WERI-Rb-1 (cell line): ENCODE measurements around the gene TBC1D9B.

Source experiments
- DNase-seq: peaks from one replicate; pipeline ENCODE4 v3.0.0-alpha.2; 2020
- H3K27ac ChIP-seq: fragments of 250-450 bp; sonication (Bioruptor Pico); 2 replicates; pipeline ENCODE4 v1.5.1; 2020; ENCODE audit warnings: mild to moderate bottlenecking, moderate library complexity
- H3K27me3 ChIP-seq: fragments of 250-450 bp; sonication (Bioruptor Pico); 2 replicates; pipeline ENCODE4 v1.5.1; 2021; ENCODE audit warnings: mild to moderate bottlenecking, low read depth, moderate library complexity; ENCODE audit not compliant: insufficient read depth, severe bottlenecking
- H3K36me3 ChIP-seq: fragments of 250-450 bp; sonication (Bioruptor Pico); 2 replicates; pipeline ENCODE4 v1.5.1; 2020; ENCODE audit warnings: mild to moderate bottlenecking, moderate library complexity
- H3K4me3 ChIP-seq: 2 replicates; pipeline ENCODE4 v1.5.1; 2011; ENCODE audit warnings: low read depth, mild to moderate bottlenecking, control low read depth, low read length
- H3K9me3 ChIP-seq: fragments of 250-450 bp; sonication (Bioruptor Pico); 2 replicates; pipeline ENCODE4 v1.5.1; 2021; ENCODE audit warnings: mild to moderate bottlenecking, moderate library complexity; ENCODE audit not compliant: severe bottlenecking
- CTCF ChIP-seq: IDR thresholded peaks from 2 replicates; pipeline ENCODE4 v1.5.1; 2011; ENCODE audit warnings: low read depth, mild to moderate bottlenecking, control low read depth, inconsistent platforms, low read length

Gene TBC1D9B

DNA sequence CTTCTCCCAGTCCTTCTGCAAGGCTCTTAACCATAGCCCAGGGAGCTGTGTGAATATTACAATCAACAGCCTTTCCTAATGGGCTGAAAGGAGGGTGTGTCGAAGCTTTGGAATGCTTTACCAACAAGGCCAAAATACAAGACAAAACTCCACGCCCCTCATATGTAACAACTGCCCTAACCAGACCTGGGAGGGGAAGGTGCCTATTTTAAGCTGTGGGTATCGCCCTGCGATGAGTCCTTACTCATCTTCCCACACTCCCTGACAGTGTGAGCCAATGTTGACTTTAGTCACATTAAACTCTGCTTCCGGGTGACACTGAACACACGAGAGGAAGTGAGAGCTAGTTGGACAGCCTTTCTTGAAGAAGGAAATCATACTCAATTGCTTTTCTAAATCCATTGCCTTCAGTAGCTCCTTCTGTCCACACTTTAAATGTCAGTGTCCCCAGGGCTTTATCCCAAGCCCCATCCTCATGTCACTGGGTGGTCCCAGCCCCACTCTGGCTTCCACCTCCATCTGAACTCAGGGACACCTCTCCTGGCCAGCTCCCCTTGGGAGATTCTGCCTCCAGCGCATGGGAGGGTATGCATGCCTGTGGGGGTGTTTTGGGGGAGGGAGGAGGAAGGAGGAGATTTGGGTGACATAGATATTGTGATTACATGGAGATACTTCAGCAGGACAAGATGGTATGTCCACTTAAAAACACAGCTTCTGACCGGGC, 6.5 kb upstream of the TBC1D9B start:
- Histone ChIP-seq H3K27me3 (no peaks in the 10 kb centered on the region), H3K27ac (no peak overlapping the region)
- no peak for DNase-seq

GRCh38 chr5:179913461-179913860, 5.8 kb upstream of the TBC1D9B start:
- no peak for TF ChIP-seq CTCF
- Histone ChIP-seq H3K4me3 (no peak overlapping the region), H3K27ac (no peak overlapping the region), H3K9me3 (no peaks in the 10 kb centered on the region), H3K36me3 (no peaks in the 10 kb centered on the region), H3K27me3 (no peaks in the 10 kb centered on the region)
- no peak for DNase-seq

More for the DNA sequence above, 6.5 kb upstream of the TBC1D9B start:
- Histone ChIP-seq H3K36me3 (no peaks in the 10 kb centered on the region), H3K4me3 (no peak overlapping the region), H3K9me3 (no peaks in the 10 kb centered on the region)
- no peak for TF ChIP-seq CTCF

DNA sequence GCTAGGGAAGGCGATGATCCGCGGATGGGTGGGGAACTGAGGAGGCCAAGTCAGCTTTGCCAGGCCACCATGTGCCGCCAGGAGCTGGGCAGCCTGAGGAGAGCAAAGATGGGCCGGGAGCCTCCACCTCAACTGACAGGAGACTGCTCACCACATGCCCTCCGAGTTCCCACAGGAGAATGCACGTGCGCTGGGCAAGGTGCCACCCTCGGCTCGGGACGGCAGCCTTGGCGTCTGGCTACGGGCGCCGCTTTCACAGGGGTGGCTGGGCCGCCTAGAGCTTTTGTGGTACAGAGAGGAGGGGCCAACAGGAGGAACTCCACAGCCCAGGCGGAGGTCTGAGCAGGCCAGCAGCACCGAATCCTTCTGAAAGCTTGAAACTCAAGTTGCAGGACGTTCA, 5.3 kb upstream of the TBC1D9B start:
- no peak overlapping the region for H3K4me3 ChIP-seq
- no peak for TF ChIP-seq CTCF
- no peaks in the 10 kb centered on the region for H3K27me3 ChIP-seq
- H3K27ac ChIP-seq: no peak overlapping the region
- DNase-seq: no peak
- no peaks in the 10 kb centered on the region for H3K9me3 ChIP-seq
- no peaks in the 10 kb centered on the region for H3K36me3 ChIP-seq

GRCh38 chr5:179912386-179912785, 4.7 kb upstream of the TBC1D9B start:
- no peak for TF ChIP-seq CTCF
- no peak overlapping the region for H3K4me3 ChIP-seq

DNA sequence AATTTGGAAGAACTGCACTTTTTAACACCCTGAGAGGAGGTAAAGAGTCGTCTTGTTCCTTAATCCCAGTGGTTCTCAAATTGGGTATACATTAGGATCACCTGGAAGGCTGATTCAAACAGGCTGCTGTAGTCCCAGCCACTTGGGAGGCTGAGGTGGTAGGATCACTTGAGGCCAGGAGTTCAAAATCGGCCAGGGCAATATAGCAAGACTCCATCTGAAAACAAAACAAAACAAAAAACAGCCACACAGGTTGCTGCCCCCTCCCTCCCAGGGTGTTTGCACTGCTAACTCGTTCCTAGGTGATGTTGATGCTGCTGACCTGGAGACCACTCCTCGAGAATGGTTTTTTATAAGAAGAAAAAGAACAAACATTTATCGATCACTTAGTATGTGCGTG, 1.5 kb upstream of the TBC1D9B start:
- no peak for TF ChIP-seq CTCF
- Histone ChIP-seq H3K4me3 (no peak overlapping the region), H3K27ac (no peak overlapping the region), H3K36me3 (no peaks in the 10 kb centered on the region), H3K27me3 (no peaks in the 10 kb centered on the region), H3K9me3 (no peaks in the 10 kb centered on the region)
- DNase-seq: no peak

More at GRCh38 chr5:179912386-179912785, 4.7 kb upstream of the TBC1D9B start:
- Histone ChIP-seq H3K27me3 (no peaks in the 10 kb centered on the region), H3K36me3 (no peaks in the 10 kb centered on the region), H3K27ac (no peak overlapping the region), H3K9me3 (no peaks in the 10 kb centered on the region)
- DNase-seq: no peak

GRCh38 chr5:179908528-179908927, 831 bp upstream of the TBC1D9B start:
- H3K9me3 ChIP-seq: no peaks in the 10 kb centered on the region
- H3K27me3 ChIP-seq: no peaks in the 10 kb centered on the region
- H3K4me3 ChIP-seq: no peak overlapping the region
- DNase-seq: peak; percentile 16
- H3K36me3 ChIP-seq: no peaks in the 10 kb centered on the region
- peak; percentile 48 for TF ChIP-seq CTCF
- no peak overlapping the region for H3K27ac ChIP-seq
